ENCODE data around the gene ANKRD28.
"Not testable (repeated sequence)": the region's sequence is repeated elsewhere in the genome, so short reads cannot be mapped to it uniquely, and the experiment has no call there.

ANKRD28 gene

GRCh38 chr3:15787941-15788340, 9.8 kb downstream of the ANKRD28 start:
- Histone ChIP-seq H3K9me3 (ENCODE audit: control insufficient read depth, low read length) (no peaks in the 10 kb centered on the region), H3K27me3 (replicated peaks; ENCODE audit: control insufficient read depth, insufficient read depth, low read length) (no peaks in the 10 kb centered on the region), H3K4me1 (ENCODE audit: control insufficient read depth, insufficient read depth, low read length) (peaks cover 69% of the 10 kb centered on the region), H3K36me3 (ENCODE audit: control insufficient read depth, insufficient read depth, low read length, severe bottlenecking) (peaks cover 66% of the 10 kb centered on the region), H3K4me3 (ENCODE audit: low read length) (no peak overlapping the region), H3K9ac (ENCODE audit: low read length) (no peak overlapping the region)
- DNase-seq (ENCODE audit: low read depth) = no peak

GRCh38 chr3:15787526-15787925, 10.3 kb downstream of the ANKRD28 start:
- no peaks in the 10 kb centered on the region for H3K27me3 ChIP-seq (replicated peaks; ENCODE audit: control insufficient read depth, insufficient read depth, low read length)

DNA sequence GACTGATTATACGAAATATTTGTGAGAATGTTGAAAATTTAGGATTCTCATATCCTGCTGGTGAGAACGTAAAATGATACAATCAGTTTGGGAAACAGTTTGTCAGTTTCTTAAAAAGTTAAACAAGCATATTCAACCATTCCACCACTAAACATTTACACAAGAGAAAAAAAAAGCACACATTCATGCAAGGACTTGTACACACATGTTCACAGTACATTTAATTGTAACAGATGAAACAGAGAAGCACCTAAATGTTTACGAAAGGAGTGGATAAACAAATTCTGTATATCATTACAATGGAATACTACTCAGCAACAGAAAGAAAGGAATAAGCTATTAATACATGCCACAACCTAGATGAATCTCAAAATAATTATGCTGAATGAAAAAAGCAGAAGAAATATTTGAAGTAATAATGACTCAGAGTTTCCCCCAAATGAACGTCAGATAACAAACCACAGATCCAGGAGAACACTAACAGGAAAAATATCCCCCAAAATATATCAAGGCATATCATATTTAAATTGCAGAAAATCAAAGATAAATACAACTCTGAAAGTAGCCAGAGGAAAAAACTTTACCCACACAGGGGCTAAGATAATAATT, 14.3 kb downstream of the ANKRD28 start:
- Histone ChIP-seq H3K4me3 (ENCODE audit: low read length) (peak overlapping the region; percentile 73), H3K9ac (ENCODE audit: low read length) (peak overlapping the region; percentile 83), H3K9me3 (ENCODE audit: control insufficient read depth, low read length) (no peaks in the 10 kb centered on the region), H3K36me3 (ENCODE audit: control insufficient read depth, insufficient read depth, low read length, severe bottlenecking) (peaks cover 42% of the 10 kb centered on the region), H3K4me1 (ENCODE audit: control insufficient read depth, insufficient read depth, low read length) (peaks cover 83% of the 10 kb centered on the region), H3K27me3 (replicated peaks; ENCODE audit: control insufficient read depth, insufficient read depth, low read length) (no peaks in the 10 kb centered on the region)
- DNase-seq (ENCODE audit: low read depth) = peak; percentile 80

More at GRCh38 chr3:15787526-15787925, 10.3 kb downstream of the ANKRD28 start:
- peaks cover 69% of the 10 kb centered on the region for H3K4me1 ChIP-seq (ENCODE audit: control insufficient read depth, insufficient read depth, low read length)
- no peak for DNase-seq (ENCODE audit: low read depth)
- H3K9ac ChIP-seq (ENCODE audit: low read length) = no peak overlapping the region
- peak overlapping the region; percentile 20 for H3K4me3 ChIP-seq (ENCODE audit: low read length)
- H3K9me3 ChIP-seq (ENCODE audit: control insufficient read depth, low read length) = no peaks in the 10 kb centered on the region
- H3K36me3 ChIP-seq (ENCODE audit: control insufficient read depth, insufficient read depth, low read length, severe bottlenecking) = peaks cover 63% of the 10 kb centered on the region

DNA sequence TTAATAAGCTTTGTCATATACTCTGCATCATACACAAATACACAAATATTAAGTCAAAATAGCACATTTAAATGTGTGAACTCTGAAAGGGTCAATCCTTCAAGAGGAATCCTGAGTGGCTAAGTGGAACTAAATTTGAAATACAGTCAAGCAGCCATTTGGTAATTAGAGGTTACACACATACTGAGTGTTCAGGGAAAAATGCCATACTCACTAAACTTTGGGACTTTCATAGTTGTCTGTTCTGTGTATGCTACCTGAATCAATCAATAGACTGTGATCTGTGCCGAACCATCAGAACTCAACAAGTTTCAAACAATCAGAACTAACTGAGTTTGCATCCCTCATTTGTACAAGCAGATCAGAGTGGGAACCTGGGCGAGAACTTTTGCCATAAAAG, 15.3 kb downstream of the ANKRD28 start:
- peaks cover 42% of the 10 kb centered on the region for H3K36me3 ChIP-seq (ENCODE audit: control insufficient read depth, insufficient read depth, low read length, severe bottlenecking)
- H3K27me3 ChIP-seq (replicated peaks; ENCODE audit: control insufficient read depth, insufficient read depth, low read length) = no peaks in the 10 kb centered on the region
- no peak for DNase-seq (ENCODE audit: low read depth)
- peak overlapping the region; percentile 73 for H3K4me3 ChIP-seq (ENCODE audit: low read length)
- H3K9me3 ChIP-seq (ENCODE audit: control insufficient read depth, low read length) = no peaks in the 10 kb centered on the region
- peaks cover 79% of the 10 kb centered on the region for H3K4me1 ChIP-seq (ENCODE audit: control insufficient read depth, insufficient read depth, low read length)
- H3K9ac ChIP-seq (ENCODE audit: low read length) = peak overlapping the region; percentile 83

- H3K4me3 ChIP-seq (ENCODE audit: low read length) = peak overlapping the region; percentile 73
- DNase-seq (ENCODE audit: low read depth) = peak; percentile 43
- no peaks in the 10 kb centered on the region for H3K9me3 ChIP-seq (ENCODE audit: control insufficient read depth, low read length)
- peaks cover 73% of the 10 kb centered on the region for H3K4me1 ChIP-seq (ENCODE audit: control insufficient read depth, insufficient read depth, low read length)
- no peaks in the 10 kb centered on the region for H3K27me3 ChIP-seq (replicated peaks; ENCODE audit: control insufficient read depth, insufficient read depth, low read length)
- peak overlapping the region; percentile 83 for H3K9ac ChIP-seq (ENCODE audit: low read length)
- H3K36me3 ChIP-seq (ENCODE audit: control insufficient read depth, insufficient read depth, low read length, severe bottlenecking) = peaks cover 38% of the 10 kb centered on the region
These were observed 16.0 kb downstream of the ANKRD28 start for GRCh38 chr3:15781637-15782402.

DNA sequence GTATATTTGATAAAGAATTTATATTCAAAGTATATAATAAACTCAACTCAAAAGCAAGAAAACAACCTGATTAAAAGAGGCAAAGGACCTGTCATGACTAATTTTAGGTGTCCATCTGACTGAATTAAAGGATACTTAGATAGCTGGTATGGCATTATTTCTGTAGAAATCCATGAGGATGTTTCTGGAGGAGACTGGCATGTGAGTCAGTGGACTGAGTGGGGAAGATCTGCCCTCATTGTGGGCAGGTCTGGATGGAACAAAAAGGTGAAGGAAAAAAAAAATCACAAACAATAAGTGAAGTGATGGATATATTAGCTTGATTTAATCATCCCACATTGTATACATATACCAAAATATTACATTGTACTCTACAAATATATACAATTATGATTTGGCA, 16.6 kb downstream of the ANKRD28 start:
- Histone ChIP-seq H3K36me3 (ENCODE audit: control insufficient read depth, insufficient read depth, low read length, severe bottlenecking) (peaks cover 44% of the 10 kb centered on the region), H3K27me3 (replicated peaks; ENCODE audit: control insufficient read depth, insufficient read depth, low read length) (no peaks in the 10 kb centered on the region), H3K9me3 (ENCODE audit: control insufficient read depth, low read length) (no peaks in the 10 kb centered on the region), H3K4me1 (ENCODE audit: control insufficient read depth, insufficient read depth, low read length) (peaks cover 66% of the 10 kb centered on the region), H3K9ac (ENCODE audit: low read length) (peak overlapping the region; percentile 83), H3K4me3 (ENCODE audit: low read length) (peak overlapping the region; percentile 73)
- DNase-seq (ENCODE audit: low read depth) = no peak

GRCh38 chr3:15779111-15779510, 18.7 kb downstream of the ANKRD28 start:
- no peak overlapping the region for H3K4me3 ChIP-seq (ENCODE audit: low read length)
- H3K9me3 ChIP-seq (ENCODE audit: control insufficient read depth, low read length) = no peaks in the 10 kb centered on the region
- no peaks in the 10 kb centered on the region for H3K27me3 ChIP-seq (replicated peaks; ENCODE audit: control insufficient read depth, insufficient read depth, low read length)
- no peak for DNase-seq (ENCODE audit: low read depth)
- peaks cover 52% of the 10 kb centered on the region for H3K4me1 ChIP-seq (ENCODE audit: control insufficient read depth, insufficient read depth, low read length)
- no peak overlapping the region for H3K9ac ChIP-seq (ENCODE audit: low read length)
- H3K36me3 ChIP-seq (ENCODE audit: control insufficient read depth, insufficient read depth, low read length, severe bottlenecking) = peaks cover 40% of the 10 kb centered on the region

- no peak for DNase-seq (ENCODE audit: low read depth)
- Histone ChIP-seq H3K36me3 (ENCODE audit: control insufficient read depth, insufficient read depth, low read length, severe bottlenecking) (peaks cover 40% of the 10 kb centered on the region), H3K4me3 (ENCODE audit: low read length) (no peak overlapping the region)
These were observed 19.4 kb downstream of the ANKRD28 start for GRCh38 chr3:15778332-15778858.

DNA sequence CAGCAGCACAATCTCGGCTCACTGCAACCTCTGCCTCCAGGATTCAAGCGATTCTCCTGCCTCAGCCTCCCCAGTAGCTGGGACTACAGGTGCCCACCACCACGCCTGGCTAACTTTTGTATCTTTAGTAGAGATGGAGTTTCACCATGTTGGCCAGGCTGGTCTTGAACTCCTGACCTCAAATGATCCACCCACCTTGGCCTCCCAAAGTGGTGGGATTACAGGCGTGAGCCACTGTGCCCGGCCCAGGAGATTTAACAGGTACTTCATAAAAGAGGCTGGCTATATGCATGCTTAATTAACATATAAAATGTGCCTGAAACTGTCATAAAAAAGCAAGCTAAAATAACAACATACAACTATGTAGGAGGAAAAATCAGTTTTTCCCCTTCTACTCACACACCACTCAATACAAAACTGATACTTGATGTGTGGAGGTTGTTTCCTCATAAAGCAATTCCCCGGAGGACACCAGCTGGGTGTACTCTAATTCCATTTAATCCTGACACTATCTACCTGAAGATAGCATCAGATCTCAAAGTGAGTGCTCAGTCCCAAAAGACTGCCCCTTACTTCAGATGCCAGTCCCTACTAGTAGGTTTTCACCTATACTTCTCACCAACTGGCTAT, 22.7 kb downstream of the ANKRD28 start:
- not testable (repeated sequence) for DNase-seq (ENCODE audit: low read depth); H3K4me3 ChIP-seq (ENCODE audit: low read length)

More at GRCh38 chr3:15778332-15778858, 19.4 kb downstream of the ANKRD28 start:
- Histone ChIP-seq H3K4me1 (ENCODE audit: control insufficient read depth, insufficient read depth, low read length) (peaks cover 45% of the 10 kb centered on the region), H3K9me3 (ENCODE audit: control insufficient read depth, low read length) (no peaks in the 10 kb centered on the region), H3K9ac (ENCODE audit: low read length) (no peak overlapping the region), H3K27me3 (replicated peaks; ENCODE audit: control insufficient read depth, insufficient read depth, low read length) (no peaks in the 10 kb centered on the region)

DNA sequence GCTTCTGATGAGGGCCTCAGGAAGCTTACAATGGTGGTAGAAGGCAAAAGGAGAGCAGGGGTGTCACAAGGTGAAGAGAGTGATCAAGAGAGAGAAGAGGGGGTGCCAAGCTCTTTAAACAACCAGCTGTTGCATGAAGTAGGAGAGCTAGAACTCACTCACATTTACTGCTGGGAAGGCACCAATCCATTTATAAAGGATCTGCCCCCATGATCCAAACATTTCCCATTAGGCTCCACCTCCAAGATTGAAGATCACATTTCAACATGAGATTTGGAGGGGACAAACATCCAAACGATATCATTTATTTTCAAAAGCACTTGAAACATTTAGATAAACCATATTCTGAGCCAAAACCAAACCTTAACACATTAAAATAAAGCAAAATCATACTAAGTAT, 26.3 kb downstream of the ANKRD28 start:
- no peaks in the 10 kb centered on the region for H3K27me3 ChIP-seq (replicated peaks; ENCODE audit: control insufficient read depth, insufficient read depth, low read length)
- no peak for DNase-seq (ENCODE audit: low read depth)
- H3K4me3 ChIP-seq (ENCODE audit: low read length) = no peak overlapping the region
- H3K36me3 ChIP-seq (ENCODE audit: control insufficient read depth, insufficient read depth, low read length, severe bottlenecking) = peaks cover 30% of the 10 kb centered on the region
- H3K9ac ChIP-seq (ENCODE audit: low read length) = no peak overlapping the region
- no peaks in the 10 kb centered on the region for H3K9me3 ChIP-seq (ENCODE audit: control insufficient read depth, low read length)
- peaks cover 41% of the 10 kb centered on the region for H3K4me1 ChIP-seq (ENCODE audit: control insufficient read depth, insufficient read depth, low read length)

More for the DNA sequence above, 22.7 kb downstream of the ANKRD28 start:
- Histone ChIP-seq H3K36me3 (ENCODE audit: control insufficient read depth, insufficient read depth, low read length, severe bottlenecking) (peaks cover 56% of the 10 kb centered on the region), H3K4me1 (ENCODE audit: control insufficient read depth, insufficient read depth, low read length) (peaks cover 22% of the 10 kb centered on the region)
- H3K27me3 ChIP-seq (replicated peaks; ENCODE audit: control insufficient read depth, insufficient read depth, low read length); H3K9me3 ChIP-seq (ENCODE audit: control insufficient read depth, low read length); H3K9ac ChIP-seq (ENCODE audit: low read length): not testable (repeated sequence)

- no peaks in the 10 kb centered on the region for H3K27me3 ChIP-seq (replicated peaks; ENCODE audit: control insufficient read depth, insufficient read depth, low read length)
- H3K9me3 ChIP-seq (ENCODE audit: control insufficient read depth, low read length) = no peaks in the 10 kb centered on the region
- peak overlapping the region; percentile 79 for H3K9ac ChIP-seq (ENCODE audit: low read length)
- peak overlapping the region; percentile 49 for H3K4me3 ChIP-seq (ENCODE audit: low read length)
- peaks cover 43% of the 10 kb centered on the region for H3K4me1 ChIP-seq (ENCODE audit: control insufficient read depth, insufficient read depth, low read length)
- DNase-seq (ENCODE audit: low read depth) = no peak
- H3K36me3 ChIP-seq (ENCODE audit: control insufficient read depth, insufficient read depth, low read length, severe bottlenecking) = peaks cover 34% of the 10 kb centered on the region
These were observed 28.4 kb downstream of the ANKRD28 start for GRCh38 chr3:15769256-15769915.
